Measurements from ENCODE around the gene IQSEC1.
"Not testable (repeated sequence)": the region's sequence is repeated elsewhere in the genome, so short reads cannot be mapped to it uniquely, and the experiment has no call there.

Gene IQSEC1

GRCh38 chr3:12854565-12854964 is 218.7 kb downstream of the IQSEC1 start:
- H3K9ac ChIP-seq (ENCODE audit: low read depth, low read length): no peak overlapping the region
- H3K27ac ChIP-seq (ENCODE audit: low read depth, low read length): no peak overlapping the region
- H3K36me3 ChIP-seq (ENCODE audit: insufficient read depth, low read length): no peaks in the 10 kb centered on the region
- WGBS: 94% methylated on average over 4 of the region's 4 CpGs
- H3K4me3 ChIP-seq (ENCODE audit: low read length): no peak overlapping the region
- no peaks in the 10 kb centered on the region for H3K4me1 ChIP-seq (ENCODE audit: insufficient read depth, low read length)
- H3K27me3 ChIP-seq (ENCODE audit: insufficient read depth, low read length): peaks cover 7% of the 10 kb centered on the region; the same call in 1 of the 2 replicates
- peaks cover 3% of the 10 kb centered on the region; the same call in 1 of the 2 replicates for H3K9me3 ChIP-seq (ENCODE audit: insufficient read depth, low read depth, low read length)

GRCh38 chr3:12853847-12854246 is 219.4 kb downstream of the IQSEC1 start:
- H3K9me3 ChIP-seq (ENCODE audit: insufficient read depth, low read depth, low read length); H3K9ac ChIP-seq (ENCODE audit: low read depth, low read length); H3K27me3 ChIP-seq (ENCODE audit: insufficient read depth, low read length); H3K27ac ChIP-seq (ENCODE audit: low read depth, low read length); H3K36me3 ChIP-seq (ENCODE audit: insufficient read depth, low read length); H3K4me1 ChIP-seq (ENCODE audit: insufficient read depth, low read length); H3K4me3 ChIP-seq (ENCODE audit: low read length): not testable (repeated sequence)
- 77% methylated on average over 2 of the region's 2 CpGs for WGBS

- Histone ChIP-seq H3K27ac (ENCODE audit: low read depth, low read length) (no peak overlapping the region), H3K4me1 (ENCODE audit: insufficient read depth, low read length) (no peaks in the 10 kb centered on the region), H3K36me3 (ENCODE audit: insufficient read depth, low read length) (no peaks in the 10 kb centered on the region), H3K27me3 (ENCODE audit: insufficient read depth, low read length) (peaks cover 7% of the 10 kb centered on the region; the same call in 1 of the 2 replicates), H3K9ac (ENCODE audit: low read depth, low read length) (no peak overlapping the region), H3K4me3 (ENCODE audit: low read length) (no peak overlapping the region), H3K9me3 (ENCODE audit: insufficient read depth, low read depth, low read length) (peaks cover 3% of the 10 kb centered on the region; the same call in 1 of the 2 replicates)
- WGBS: 85% methylated on average over 3 of the region's 3 CpGs
Observed at GRCh38 chr3:12852201-12852600, 221.0 kb downstream of the IQSEC1 start.

Data from HUES64 (cell line).